ENCODE data around the gene RANBP9.

The RANBP9 gene

GRCh38 chr6:13630499-13630898, 81.1 kb downstream of the RANBP9 start:
- DNase-seq = no peak
- Histone ChIP-seq H3K4me3 (ENCODE audit: low read depth, low read length) (no peak overlapping the region), H3K27me3 (ENCODE audit: insufficient read depth, low read depth, severe bottlenecking) (no peaks in the 10 kb centered on the region), H3K9me3 (ENCODE audit: severe bottlenecking) (no peaks in the 10 kb centered on the region), H3K36me3 (peaks cover 56% of the 10 kb centered on the region), H3K27ac (no peak overlapping the region)
- TF ChIP-seq, protein P1, sequence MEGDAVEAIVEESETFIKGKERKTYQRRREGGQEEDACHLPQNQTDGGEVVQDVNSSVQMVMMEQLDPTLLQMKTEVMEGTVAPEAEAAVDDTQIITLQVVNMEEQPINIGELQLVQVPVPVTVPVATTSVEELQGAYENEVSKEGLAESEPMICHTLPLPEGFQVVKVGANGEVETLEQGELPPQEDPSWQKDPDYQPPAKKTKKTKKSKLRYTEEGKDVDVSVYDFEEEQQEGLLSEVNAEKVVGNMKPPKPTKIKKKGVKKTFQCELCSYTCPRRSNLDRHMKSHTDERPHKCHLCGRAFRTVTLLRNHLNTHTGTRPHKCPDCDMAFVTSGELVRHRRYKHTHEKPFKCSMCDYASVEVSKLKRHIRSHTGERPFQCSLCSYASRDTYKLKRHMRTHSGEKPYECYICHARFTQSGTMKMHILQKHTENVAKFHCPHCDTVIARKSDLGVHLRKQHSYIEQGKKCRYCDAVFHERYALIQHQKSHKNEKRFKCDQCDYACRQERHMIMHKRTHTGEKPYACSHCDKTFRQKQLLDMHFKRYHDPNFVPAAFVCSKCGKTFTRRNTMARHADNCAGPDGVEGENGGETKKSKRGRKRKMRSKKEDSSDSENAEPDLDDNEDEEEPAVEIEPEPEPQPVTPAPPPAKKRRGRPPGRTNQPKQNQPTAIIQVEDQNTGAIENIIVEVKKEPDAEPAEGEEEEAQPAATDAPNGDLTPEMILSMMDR (IDR thresholded peaks at IDR 0.05; ENCODE audit: low read depth, low read length) = no peak

- TF ChIP-seq, protein P1 (IDR thresholded peaks at IDR 0.05; ENCODE audit: low read depth, low read length) = no peak
- Histone ChIP-seq H3K4me3 (ENCODE audit: low read depth, low read length) (no peak overlapping the region), H3K27ac (no peak overlapping the region), H3K9me3 (ENCODE audit: severe bottlenecking) (no peaks in the 10 kb centered on the region), H3K36me3 (peaks cover 65% of the 10 kb centered on the region), H3K27me3 (ENCODE audit: insufficient read depth, low read depth, severe bottlenecking) (no peaks in the 10 kb centered on the region)
- DNase-seq = no peak
Observed at GRCh38 chr6:13629459-13630116, 82.0 kb downstream of the RANBP9 start.

DNA sequence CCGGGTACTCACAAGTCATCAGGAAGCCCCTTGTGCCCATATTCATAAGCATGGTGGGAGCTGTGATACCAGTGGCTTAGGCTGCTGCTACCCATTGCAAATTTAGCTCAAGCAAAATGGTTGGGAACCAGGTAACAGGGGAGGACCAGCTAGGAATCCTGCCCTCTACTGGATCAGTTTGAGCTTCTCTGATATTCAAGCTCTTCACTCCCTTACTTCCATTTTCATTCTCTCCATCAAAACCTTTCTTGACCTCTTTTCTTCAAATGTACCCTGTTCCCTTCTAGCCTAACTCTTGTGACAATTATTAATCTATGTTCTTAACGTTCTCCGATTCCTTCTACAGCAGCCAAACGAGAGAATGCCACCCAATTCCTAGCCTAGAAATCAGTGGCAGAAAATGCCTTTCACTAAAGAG, 86.8 kb downstream of the RANBP9 start:
- Histone ChIP-seq H3K36me3 (peaks cover 87% of the 10 kb centered on the region), H3K27ac (no peak overlapping the region), H3K4me3 (ENCODE audit: low read depth, low read length) (no peak overlapping the region), H3K9me3 (ENCODE audit: severe bottlenecking) (no peaks in the 10 kb centered on the region), H3K27me3 (ENCODE audit: insufficient read depth, low read depth, severe bottlenecking) (no peaks in the 10 kb centered on the region)
- peak; percentile 46 for DNase-seq
- TF ChIP-seq, protein P1 (IDR thresholded peaks at IDR 0.05; ENCODE audit: low read depth, low read length) = peak; percentile 91

GRCh38 chr6:13617066-13617465, 94.6 kb downstream of the RANBP9 start:
- H3K27ac ChIP-seq = no peak overlapping the region
- TF ChIP-seq, protein P1 (IDR thresholded peaks at IDR 0.05; ENCODE audit: low read depth, low read length) = no peak
- DNase-seq = no peak
- H3K9me3 ChIP-seq (ENCODE audit: severe bottlenecking) = no peaks in the 10 kb centered on the region
- no peak overlapping the region for H3K4me3 ChIP-seq (ENCODE audit: low read depth, low read length)
- H3K36me3 ChIP-seq = peaks cover 69% of the 10 kb centered on the region
- H3K27me3 ChIP-seq (ENCODE audit: insufficient read depth, low read depth, severe bottlenecking) = no peaks in the 10 kb centered on the region

- TF ChIP-seq, protein P1 (IDR thresholded peaks at IDR 0.05; ENCODE audit: low read depth, low read length) = no peak
- Histone ChIP-seq H3K9me3 (ENCODE audit: severe bottlenecking) (no peaks in the 10 kb centered on the region), H3K4me3 (ENCODE audit: low read depth, low read length) (peak overlapping the region; percentile 86), H3K27ac (peak overlapping the region; percentile 96), H3K27me3 (ENCODE audit: insufficient read depth, low read depth, severe bottlenecking) (no peaks in the 10 kb centered on the region), H3K36me3 (peaks cover 56% of the 10 kb centered on the region)
- peak; percentile 62 for DNase-seq
Observed at GRCh38 chr6:13615792-13616120, 95.9 kb downstream of the RANBP9 start.

Data from WERI-Rb-1 (cell line).